ENCODE results near the gene DSG1.

DNA sequence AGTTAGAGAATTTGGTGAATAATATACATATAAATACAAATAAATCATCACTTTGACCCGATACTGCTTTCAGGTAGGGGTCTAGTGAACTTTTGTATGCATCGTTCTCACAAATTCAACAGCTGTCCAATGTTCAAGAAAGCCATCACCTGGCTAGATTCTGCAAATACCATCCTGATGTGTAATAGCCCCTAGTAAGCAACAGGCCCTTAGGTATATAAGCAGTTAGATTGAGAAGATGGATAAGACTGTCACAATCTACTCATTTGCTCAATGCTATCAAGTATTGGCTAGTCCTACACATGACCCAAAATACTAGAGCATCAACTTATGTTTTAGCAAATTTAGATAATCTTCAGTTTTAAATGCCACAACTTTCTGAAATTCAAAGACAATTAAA lies 20.7 kb upstream of the DSG1 start:
- TF ChIP-seq, protein P1, sequence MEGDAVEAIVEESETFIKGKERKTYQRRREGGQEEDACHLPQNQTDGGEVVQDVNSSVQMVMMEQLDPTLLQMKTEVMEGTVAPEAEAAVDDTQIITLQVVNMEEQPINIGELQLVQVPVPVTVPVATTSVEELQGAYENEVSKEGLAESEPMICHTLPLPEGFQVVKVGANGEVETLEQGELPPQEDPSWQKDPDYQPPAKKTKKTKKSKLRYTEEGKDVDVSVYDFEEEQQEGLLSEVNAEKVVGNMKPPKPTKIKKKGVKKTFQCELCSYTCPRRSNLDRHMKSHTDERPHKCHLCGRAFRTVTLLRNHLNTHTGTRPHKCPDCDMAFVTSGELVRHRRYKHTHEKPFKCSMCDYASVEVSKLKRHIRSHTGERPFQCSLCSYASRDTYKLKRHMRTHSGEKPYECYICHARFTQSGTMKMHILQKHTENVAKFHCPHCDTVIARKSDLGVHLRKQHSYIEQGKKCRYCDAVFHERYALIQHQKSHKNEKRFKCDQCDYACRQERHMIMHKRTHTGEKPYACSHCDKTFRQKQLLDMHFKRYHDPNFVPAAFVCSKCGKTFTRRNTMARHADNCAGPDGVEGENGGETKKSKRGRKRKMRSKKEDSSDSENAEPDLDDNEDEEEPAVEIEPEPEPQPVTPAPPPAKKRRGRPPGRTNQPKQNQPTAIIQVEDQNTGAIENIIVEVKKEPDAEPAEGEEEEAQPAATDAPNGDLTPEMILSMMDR (IDR thresholded peaks at IDR 0.05; ENCODE audit: insufficient read depth, low read length, poor library complexity, severe bottlenecking), result no peak
- TF ChIP-seq EZH2phosphoT487 (conservative IDR thresholded peaks at IDR 0.05; ENCODE audit: low read length), result no peak

Data from SU-DHL-6 (cell line).